Measurements from ENCODE around the gene VANGL2. TPM values are rescaled to one million over a fixed set of nuclear protein-coding genes. Genes with fewer than 3 reads are reported as not detected.

Gene VANGL2
- total RNA-seq, 1 experiment from 2014 or later, result under 0.01 TPM

GRCh38 chr1:160405331-160405877, 5.0 kb downstream of the VANGL2 start:
- DNase-seq (ENCODE audit: low read depth), result no peak

GRCh38 chr1:160406131-160406968, 6.0 kb downstream of the VANGL2 start:
- DNase-seq (ENCODE audit: low read depth), result no peak

- no peak for DNase-seq (ENCODE audit: low read depth)
These were observed 7.8 kb downstream of the VANGL2 start for GRCh38 chr1:160407839-160408801.

- no peak for DNase-seq (ENCODE audit: low read depth)
These were observed 8.5 kb downstream of the VANGL2 start for GRCh38 chr1:160408864-160409263.

GRCh38 chr1:160409486-160409885, 9.1 kb downstream of the VANGL2 start:
- no peak for DNase-seq (ENCODE audit: low read depth)

GRCh38 chr1:160410406-160411005, 10.1 kb downstream of the VANGL2 start:
- no peak for DNase-seq (ENCODE audit: low read depth)

- no peak for DNase-seq (ENCODE audit: low read depth)
These were observed 11.1 kb downstream of the VANGL2 start for GRCh38 chr1:160411271-160412027.

GRCh38 chr1:160412028-160412362, 11.6 kb downstream of the VANGL2 start:
- no peak for DNase-seq (ENCODE audit: low read depth)

GRCh38 chr1:160413716-160414115, 13.4 kb downstream of the VANGL2 start:
- DNase-seq (ENCODE audit: low read depth), result no peak

GRCh38 chr1:160414881-160415280, 14.5 kb downstream of the VANGL2 start:
- DNase-seq (ENCODE audit: low read depth), result no peak

- DNase-seq (ENCODE audit: low read depth), result no peak
These were observed 15.4 kb downstream of the VANGL2 start for GRCh38 chr1:160415696-160416290.

GRCh38 chr1:160416369-160416768, 16.0 kb downstream of the VANGL2 start:
- peak; percentile 29 for DNase-seq (ENCODE audit: low read depth)

- DNase-seq (ENCODE audit: low read depth), result no peak
These were observed 18.1 kb downstream of the VANGL2 start for GRCh38 chr1:160418483-160418882.

GRCh38 chr1:160419150-160419837, 18.9 kb downstream of the VANGL2 start:
- DNase-seq (ENCODE audit: low read depth), result no peak

GRCh38 chr1:160419838-160420169, 19.4 kb downstream of the VANGL2 start:
- DNase-seq (ENCODE audit: low read depth), result no peak

- DNase-seq (ENCODE audit: low read depth), result no peak
These were observed 20.8 kb downstream of the VANGL2 start for GRCh38 chr1:160420881-160421842.

GRCh38 chr1:160421881-160422280, 21.5 kb downstream of the VANGL2 start:
- DNase-seq (ENCODE audit: low read depth), result no peak

- no peak for DNase-seq (ENCODE audit: low read depth)
These were observed 23.6 kb downstream of the VANGL2 start for GRCh38 chr1:160423966-160424365.

- no peak for DNase-seq (ENCODE audit: low read depth)
These were observed 25.5 kb downstream of the VANGL2 start for GRCh38 chr1:160425847-160426246.

All from LHCN-M2 (cell line).